Caco-2 (cell line): ENCODE results near the gene PDE5A. TPM values are rescaled to one million over a fixed set of nuclear protein-coding genes. Genes with fewer than 3 reads are reported as not detected.

Experiments
- BruUV-seq: library from RNA; stranded (reverse); fragments of 400-500 nt; replicated peaks from 2 replicates; lab custom pipeline; 2021; lab: Mats Ljungman, UMichigan
- CTCF ChIA-PET: fragments of 300-600 bp; sonication (Branson Sonifier 250); formaldehyde crosslinking; loops from one replicate; lab custom pipeline; 2022; ENCODE audit warnings: antibody characterized with exemption; lab: Charles Lee
- POLR2A ChIA-PET: fragments of 300-600 bp; sonication (Branson Sonifier 250); formaldehyde crosslinking; loops from one replicate; lab custom pipeline; 2022; ENCODE audit warnings: antibody characterized with exemption; lab: Charles Lee
- DNase-seq, 2 experiments: peaks; one replicate each; pipeline versions ENCODE4 v3.0.0 to v3.0.0-alpha.2; 2020 to 2022
- H3K27me3 ChIP-seq: replicated peaks from 2 replicates; pipeline ENCODE4 v1.6.0; 2011; ENCODE audit warnings: low read length; ENCODE audit not compliant: control insufficient read depth, insufficient read depth
- H3K36me3 ChIP-seq: 2 replicates; pipeline ENCODE4 v1.5.1; 2011; ENCODE audit warnings: low read length; ENCODE audit not compliant: control insufficient read depth, insufficient read depth
- H3K4me1 ChIP-seq: fragments of 250-450 bp; sonication (Bioruptor Pico); 2 replicates; pipeline ENCODE4 v1.5.1; 2020; ENCODE audit warnings: mild to moderate bottlenecking
- H3K4me3 ChIP-seq: 2 replicates; pipeline ENCODE4 v1.5.1; 2011; ENCODE audit warnings: low read depth, mild to moderate bottlenecking, control low read depth, low read length
- H3K9me3 ChIP-seq: fragments of 250-450 bp; sonication (Bioruptor Pico); 2 replicates; pipeline ENCODE4 v1.5.1; 2020; ENCODE audit warnings: mild to moderate bottlenecking, moderate library complexity
- H3K27ac Mint-ChIP-seq: one replicate; pipeline ENCODE4 v1.8.0; 2022; ENCODE audit warnings: mixed read lengths; ENCODE audit not compliant: unreplicated experiment
- H3K27me3 Mint-ChIP-seq: one replicate; pipeline ENCODE4 v1.8.0; 2022; ENCODE audit warnings: mixed read lengths; ENCODE audit not compliant: insufficient read depth, unreplicated experiment
- H3K36me3 Mint-ChIP-seq: one replicate; pipeline ENCODE4 v1.8.0; 2022; ENCODE audit warnings: mild to moderate bottlenecking, mixed read lengths; ENCODE audit not compliant: insufficient read depth, unreplicated experiment
- H3K4me1 Mint-ChIP-seq: one replicate; pipeline ENCODE4 v1.8.0; 2022; ENCODE audit warnings: low read depth, mixed read lengths; ENCODE audit not compliant: unreplicated experiment
- H3K4me3 Mint-ChIP-seq: one replicate; pipeline ENCODE4 v1.8.0; 2022; ENCODE audit warnings: mild to moderate bottlenecking, moderate library complexity, mixed read lengths; ENCODE audit not compliant: unreplicated experiment
- H3K9me3 Mint-ChIP-seq: one replicate; pipeline ENCODE4 v1.8.0; 2022; ENCODE audit warnings: mixed read lengths; ENCODE audit not compliant: unreplicated experiment
- CTCF ChIP-seq, 2 experiments: fragments of 200-600 bp in 1 of 2; IDR thresholded peaks; 1 replicate in 1 of 2; 2 replicates in 1 of 2; pipeline versions ENCODE4 v1.5.1 to v1.8.0; 2011 to 2022; ENCODE audit warnings: antibody characterized with exemption in 1 of 2, control low read depth in 1 of 2, inconsistent platforms in 1 of 2, low read depth in 1 of 2, low read length in 1 of 2, mild to moderate bottlenecking in 1 of 2, moderate library complexity in 1 of 2; ENCODE audit not compliant: insufficient read depth in 1 of 2, severe bottlenecking in 1 of 2, unreplicated experiment in 1 of 2
- intact Hi-C: fragments of 100-400 bp; cut with micrococcal nuclease; formaldehyde crosslinking; loops from one replicate; pipeline ENCODE4 v1.10.0; 2022; ENCODE audit not compliant: unreplicated experiment
- total RNA-seq: library from RNA; stranded (reverse); gene quantifications from 2 replicates; pipeline ENCODE4 v1.2.3, GENCODE V29; 2022

PDE5A gene
- total RNA-seq, 1 experiment from 2014 or later: 7.9 TPM

DNA sequence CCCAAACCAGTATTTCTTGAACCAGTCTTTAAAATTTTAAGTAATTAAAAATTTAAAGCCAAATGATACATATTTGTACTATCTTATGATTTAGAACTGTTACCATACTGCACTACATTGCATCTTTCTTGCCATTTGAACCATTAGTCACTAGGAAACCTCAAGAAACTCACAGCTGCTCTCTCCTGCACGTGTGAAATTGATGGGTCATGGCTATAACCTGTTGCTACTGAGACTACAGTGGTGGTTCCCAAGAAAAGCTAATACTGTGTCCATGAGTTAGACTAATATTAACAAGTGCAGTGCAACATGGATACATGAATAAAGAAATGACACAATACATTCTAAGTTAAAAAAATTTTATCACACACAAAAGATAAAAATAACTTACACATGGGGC, 88.4 kb downstream of the PDE5A start:
- ChIA-PET CTCF (no interaction called here), POLR2A (no interaction called here)
- no peaks in the 10 kb centered on the region for H3K36me3 ChIP-seq
- no peak for TF ChIP-seq CTCF (IDR thresholded peaks at IDR 0.05; ENCODE audit: insufficient read depth in 1 of 2, low read depth in 1 of 2, low read length in 1 of 2, severe bottlenecking in 1 of 2, unreplicated experiment in 1 of 2)
- H3K4me1 ChIP-seq: no peaks in the 10 kb centered on the region
- no peak overlapping the region for H3K4me3 ChIP-seq
- no peaks in the 10 kb centered on the region for H3K4me1 Mint-ChIP-seq
- DNase-seq: no peak
- H3K27ac Mint-ChIP-seq: no peak overlapping the region
- H3K9me3 ChIP-seq: no peaks in the 10 kb centered on the region
- H3K9me3 Mint-ChIP-seq: no peaks in the 10 kb centered on the region
- H3K27me3 Mint-ChIP-seq: no peaks in the 10 kb centered on the region
- no peaks in the 10 kb centered on the region for H3K27me3 ChIP-seq
- peaks cover under 1% of the 10 kb centered on the region for H3K36me3 Mint-ChIP-seq
- intact Hi-C loops: no loop called here
- H3K4me3 Mint-ChIP-seq: no peak overlapping the region
- BruUV-seq: no TSS peak

DNA sequence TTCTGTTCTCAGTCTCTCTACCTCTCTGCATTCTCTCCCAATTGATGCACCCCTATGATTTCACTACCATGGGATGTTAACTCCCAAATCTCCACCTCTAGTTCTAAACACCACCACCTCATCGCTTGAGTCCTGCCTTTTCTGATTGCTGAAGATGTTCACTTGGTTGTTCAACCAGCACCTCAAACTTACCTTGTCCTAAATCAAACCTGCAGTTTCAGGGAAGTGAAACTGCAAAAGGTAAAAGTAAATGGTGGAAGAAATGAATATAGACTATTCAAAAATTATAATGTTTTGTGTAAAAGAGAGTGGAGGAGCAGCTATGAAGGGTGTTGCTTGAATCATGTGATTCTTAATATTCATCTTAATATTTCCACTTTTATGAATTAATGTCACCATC, 91.0 kb downstream of the PDE5A start:
- POLR2A ChIA-PET: no interaction called here

DNA sequence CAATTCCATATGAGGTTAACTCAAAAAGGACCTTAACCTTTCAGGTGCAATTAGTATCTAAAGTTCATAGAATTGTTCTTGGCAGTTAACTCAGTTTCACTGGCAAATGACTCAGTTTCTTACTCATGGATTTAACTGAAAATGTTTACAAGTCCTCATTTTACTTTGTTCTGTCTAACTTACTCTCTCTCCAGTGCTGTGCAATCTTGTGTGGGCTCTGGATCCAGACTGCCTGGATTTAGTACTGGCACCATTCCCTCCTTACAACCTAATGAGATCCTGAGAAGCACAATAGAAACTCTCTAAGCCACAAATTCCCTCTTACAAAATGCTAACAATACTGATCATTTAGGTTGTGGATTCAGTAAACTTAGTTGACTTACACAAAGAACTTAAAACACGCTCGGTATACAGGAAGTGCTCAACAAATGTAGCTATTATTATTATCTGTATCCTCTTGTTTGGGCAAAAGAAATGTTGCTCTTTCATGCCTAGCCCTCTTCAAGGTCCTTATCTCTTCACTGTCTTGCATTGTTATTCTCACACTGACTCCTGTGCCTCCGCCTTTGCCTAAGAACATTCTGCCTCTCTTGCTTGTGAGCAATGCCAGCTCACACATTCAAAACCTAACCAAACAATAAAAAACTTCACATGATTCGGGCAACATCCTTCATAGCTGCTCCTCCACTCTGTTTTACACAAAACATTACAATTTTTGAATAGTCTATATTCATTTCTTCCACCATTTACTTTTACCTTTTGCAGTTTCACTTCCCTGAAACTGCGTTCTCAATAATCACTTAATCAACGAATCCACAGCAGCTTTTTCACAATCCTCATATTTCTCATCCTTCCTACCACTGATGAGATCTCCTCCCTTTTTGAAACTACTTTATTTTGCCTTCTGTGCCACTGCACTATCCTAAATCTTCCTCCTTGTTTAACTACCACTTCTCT, 91.8 kb downstream of the PDE5A start:
- DNase-seq: no peak
- no peaks in the 10 kb centered on the region for H3K27me3 Mint-ChIP-seq
- Histone ChIP-seq H3K9me3 (no peaks in the 10 kb centered on the region), H3K4me1 (no peaks in the 10 kb centered on the region), H3K4me3 (no peak overlapping the region), H3K27me3 (no peaks in the 10 kb centered on the region), H3K36me3 (no peaks in the 10 kb centered on the region)
- peaks cover 14% of the 10 kb centered on the region for H3K36me3 Mint-ChIP-seq
- POLR2A ChIA-PET: no interaction called here
- intact Hi-C loops: no loop called here
- CTCF ChIA-PET: no interaction called here
- no peak overlapping the region for H3K4me3 Mint-ChIP-seq
- no TSS peak for BruUV-seq
- no peaks in the 10 kb centered on the region for H3K9me3 Mint-ChIP-seq
- H3K4me1 Mint-ChIP-seq: no peaks in the 10 kb centered on the region
- TF ChIP-seq CTCF (IDR thresholded peaks at IDR 0.05; ENCODE audit: insufficient read depth in 1 of 2, low read depth in 1 of 2, low read length in 1 of 2, severe bottlenecking in 1 of 2, unreplicated experiment in 1 of 2): no peak
- H3K27ac Mint-ChIP-seq: no peak overlapping the region

More for the DNA sequence above, 91.0 kb downstream of the PDE5A start:
- Mint-ChIP-seq H3K27ac (no peak overlapping the region), H3K27me3 (no peaks in the 10 kb centered on the region), H3K4me1 (no peaks in the 10 kb centered on the region), H3K4me3 (no peak overlapping the region), H3K9me3 (no peaks in the 10 kb centered on the region), H3K36me3 (peaks cover 14% of the 10 kb centered on the region)
- H3K4me3 ChIP-seq: no peak overlapping the region
- CTCF ChIA-PET: no interaction called here
- no peak for DNase-seq
- H3K36me3 ChIP-seq: no peaks in the 10 kb centered on the region
- intact Hi-C loops: no loop called here
- no peaks in the 10 kb centered on the region for H3K4me1 ChIP-seq
- no peaks in the 10 kb centered on the region for H3K27me3 ChIP-seq
- BruUV-seq: no TSS peak
- no peak for TF ChIP-seq CTCF (IDR thresholded peaks at IDR 0.05; ENCODE audit: insufficient read depth in 1 of 2, low read depth in 1 of 2, low read length in 1 of 2, severe bottlenecking in 1 of 2, unreplicated experiment in 1 of 2)
- no peaks in the 10 kb centered on the region for H3K9me3 ChIP-seq
